ENCODE data around the gene SPATC1L.

- TF ChIP-seq CTCF (IDR thresholded peaks at IDR 0.05; ENCODE audit: low read length) = no peak
- TF ChIP-seq EZH2 (IDR thresholded peaks at IDR 0.05; ENCODE audit: borderline replicate concordance, low read length) = no peak
Measured at GRCh38 chr21:46125846-46126301, 58.4 kb downstream of the SPATC1L start.

Data from OCI-LY1 (cell line).